IPS-11a (cell line): Measurements from ENCODE around the gene KIF26B.
"Not testable (repeated sequence)": the region's sequence is repeated elsewhere in the genome, so short reads cannot be mapped to it uniquely, and the experiment has no call there.

Experiments used
- H3K4me3 ChIP-seq: one replicate; pipeline ENCODE4 v1.5.1; 2013; ENCODE audit warnings: low read depth, low read length, control low read depth

KIF26B gene

GRCh38 chr1:245687636-245688535, 533.1 kb downstream of the KIF26B start:
- H3K4me3 ChIP-seq = no peak overlapping the region

DNA sequence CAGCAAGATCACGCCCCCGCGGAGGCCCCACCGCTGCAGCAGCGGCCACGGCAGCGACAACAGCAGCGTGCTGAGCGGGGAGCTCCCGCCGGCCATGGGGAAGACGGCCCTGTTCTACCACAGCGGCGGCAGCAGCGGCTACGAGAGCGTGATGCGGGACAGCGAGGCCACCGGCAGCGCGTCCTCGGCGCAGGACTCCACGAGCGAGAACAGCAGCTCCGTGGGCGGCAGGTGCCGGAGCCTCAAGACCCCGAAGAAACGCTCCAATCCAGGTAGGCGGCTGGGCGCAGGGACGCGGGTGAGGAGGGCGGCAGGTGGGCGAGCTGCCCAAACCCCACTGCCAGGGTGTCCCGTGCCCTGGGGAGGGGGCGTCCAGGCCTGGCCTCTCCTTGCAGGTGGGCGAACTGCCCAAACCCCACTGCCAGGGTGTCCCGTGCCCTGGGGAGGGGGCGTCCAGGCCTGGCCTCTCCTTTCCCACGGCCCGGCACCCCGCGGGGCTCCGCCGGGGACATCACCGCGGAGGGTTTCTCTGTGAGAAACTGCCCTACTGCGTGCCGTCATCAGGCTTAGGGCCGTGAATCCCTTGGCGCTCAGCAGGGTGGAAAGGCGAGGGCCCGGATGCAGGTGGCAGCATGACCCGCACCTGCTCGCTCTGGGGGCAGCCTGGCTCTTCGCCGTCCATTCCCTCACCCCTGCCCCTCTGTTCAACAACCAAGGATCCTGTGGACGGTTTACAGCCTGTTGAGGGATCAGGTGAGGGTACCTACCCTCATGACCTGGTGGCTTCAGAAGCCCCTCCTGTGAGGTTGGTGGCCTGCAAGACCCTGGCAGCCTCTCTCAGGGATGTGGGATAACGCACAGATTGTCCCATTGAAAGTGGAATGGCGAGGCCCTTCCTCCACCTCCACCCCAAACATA, 534.0 kb downstream of the KIF26B start:
- H3K4me3 ChIP-seq = no peak overlapping the region

- H3K4me3 ChIP-seq = no peak overlapping the region
Measured at GRCh38 chr1:245690156-245690690, 535.4 kb downstream of the KIF26B start.

GRCh38 chr1:245690946-245691541, 536.3 kb downstream of the KIF26B start:
- H3K4me3 ChIP-seq = no peak overlapping the region

DNA sequence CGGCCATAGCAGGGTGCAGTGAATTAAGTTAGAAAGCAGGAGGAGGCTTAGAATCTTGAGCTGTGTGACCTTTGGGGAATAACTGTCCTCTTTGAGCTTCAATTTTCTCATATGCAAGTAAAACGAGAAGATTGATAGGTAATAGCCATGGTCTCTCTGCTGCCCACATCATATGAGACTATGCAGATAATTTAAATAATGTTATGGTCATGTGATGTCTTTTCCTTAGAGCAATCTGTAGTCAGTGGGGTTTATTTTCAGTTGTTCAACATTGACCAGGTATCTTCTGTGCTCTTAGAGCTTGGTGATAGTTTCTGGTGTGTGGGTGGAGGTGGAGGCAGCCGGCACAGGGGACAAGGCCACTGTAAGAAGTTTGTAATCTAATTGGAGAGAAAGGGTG, 537.1 kb downstream of the KIF26B start:
- no peak overlapping the region for H3K4me3 ChIP-seq

GRCh38 chr1:245692318-245692717, 537.5 kb downstream of the KIF26B start:
- H3K4me3 ChIP-seq = no peak overlapping the region

DNA sequence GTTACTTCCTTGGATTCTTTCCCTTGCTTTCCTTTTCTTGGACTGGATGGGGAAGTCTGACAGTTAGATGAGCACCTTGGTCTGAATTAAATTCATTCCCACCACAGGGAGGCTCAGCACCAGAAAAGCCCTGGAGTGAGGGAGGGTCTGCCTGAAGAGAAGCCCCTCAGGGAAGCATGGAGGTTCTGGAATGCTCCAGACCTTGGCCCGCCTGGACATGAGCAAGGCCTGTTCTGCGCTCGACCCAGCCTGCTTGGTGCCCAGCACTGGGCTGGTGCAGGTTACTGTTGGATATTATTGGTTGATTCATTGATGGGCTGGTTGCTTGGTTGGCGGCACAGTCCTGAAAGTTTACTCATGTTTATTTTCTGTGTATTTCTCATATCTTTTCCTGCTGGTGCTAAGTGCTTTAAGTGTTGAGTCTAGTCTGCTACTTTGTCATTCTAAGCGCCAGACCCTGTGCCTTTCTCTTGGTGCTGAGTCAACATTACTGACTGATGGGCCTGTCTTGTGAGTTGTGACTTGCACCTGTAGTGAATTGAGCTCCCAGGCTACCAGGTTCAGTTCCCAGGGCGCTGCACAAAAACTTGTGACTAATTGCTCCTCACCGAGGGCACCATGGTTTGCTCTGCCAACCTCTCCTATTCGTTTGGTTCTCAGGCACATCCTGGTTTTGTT, 538.5 kb downstream of the KIF26B start:
- no peak overlapping the region for H3K4me3 ChIP-seq

DNA sequence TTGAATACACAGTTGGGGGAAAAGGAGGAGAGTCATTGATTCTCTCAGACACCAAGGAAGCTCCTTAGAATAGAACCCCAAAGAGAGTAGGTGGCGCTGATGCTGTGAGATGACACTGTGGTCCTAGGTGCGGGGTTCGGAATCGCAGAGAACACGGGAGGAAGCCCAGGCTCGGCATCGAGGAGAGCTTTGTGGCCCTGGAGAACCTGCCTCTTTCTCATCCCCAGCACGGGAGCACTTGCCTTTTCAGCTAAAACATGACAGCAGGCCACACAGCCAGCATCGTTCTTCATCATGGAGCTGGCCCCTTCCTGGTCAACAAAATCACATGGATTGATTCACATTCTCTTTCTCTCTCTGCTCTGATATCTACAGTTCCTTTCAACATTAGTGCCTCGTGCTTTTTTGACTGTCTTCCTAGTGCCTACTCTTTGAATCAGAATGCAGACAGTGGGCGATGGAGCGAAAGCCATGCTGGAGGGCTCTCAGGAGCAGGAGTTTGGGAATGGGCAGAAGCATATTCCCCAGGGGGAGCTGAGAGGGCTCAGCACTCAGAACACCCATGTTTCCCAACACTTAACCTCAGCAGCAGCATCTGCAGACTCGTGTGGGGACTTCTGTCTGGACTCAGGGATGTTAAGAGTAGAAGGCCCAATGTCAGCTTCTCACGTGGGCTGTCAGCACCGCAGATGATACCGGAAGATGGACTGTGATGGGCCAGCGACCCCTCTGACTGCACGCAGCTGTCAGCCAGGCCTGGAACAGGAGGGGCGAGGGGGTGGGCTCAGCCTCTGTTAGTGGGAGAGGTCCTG, 539.4 kb downstream of the KIF26B start:
- no peak overlapping the region for H3K4me3 ChIP-seq

DNA sequence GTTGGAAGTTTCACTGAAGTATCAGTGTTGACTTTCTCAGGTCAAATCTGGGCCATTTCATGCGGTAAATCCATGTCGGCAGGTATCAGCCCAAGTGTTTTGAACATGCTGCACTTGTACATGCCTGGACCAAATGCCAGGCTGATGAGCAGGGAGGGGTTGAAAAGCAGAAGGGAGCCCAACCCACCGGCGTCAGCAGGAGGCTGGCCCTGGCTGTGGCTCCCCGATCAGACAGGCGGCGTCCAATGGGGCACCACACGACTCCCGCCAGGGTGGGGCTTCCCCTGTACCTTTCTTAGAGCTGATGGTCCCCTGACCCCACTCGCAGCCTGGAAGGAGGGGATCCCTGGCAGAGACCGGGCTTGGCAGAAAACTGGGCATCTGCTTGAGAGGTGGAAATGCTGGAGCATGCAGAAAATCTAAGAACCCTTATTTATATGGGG, 540.0 kb downstream of the KIF26B start:
- no peak overlapping the region for H3K4me3 ChIP-seq

DNA sequence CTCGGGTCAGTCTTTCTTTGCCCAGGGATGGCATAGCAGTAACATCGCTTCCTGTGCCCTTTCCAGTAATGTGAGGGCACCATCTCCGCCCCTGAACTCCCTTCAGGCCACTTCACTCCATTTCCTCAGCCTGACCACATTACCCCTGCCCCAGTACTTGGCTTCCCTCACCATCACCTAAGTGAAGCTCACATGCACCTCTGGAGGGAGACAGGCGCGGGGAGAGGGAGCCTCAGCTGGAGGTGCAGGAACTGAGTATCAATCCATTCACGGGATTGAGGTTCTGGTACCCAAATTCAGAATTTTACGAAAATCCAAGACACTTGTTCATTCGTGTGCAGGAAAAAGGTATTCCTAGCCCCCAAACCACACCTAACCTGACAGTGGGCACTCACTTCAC, 540.4 kb downstream of the KIF26B start:
- H3K4me3 ChIP-seq = no peak overlapping the region

DNA sequence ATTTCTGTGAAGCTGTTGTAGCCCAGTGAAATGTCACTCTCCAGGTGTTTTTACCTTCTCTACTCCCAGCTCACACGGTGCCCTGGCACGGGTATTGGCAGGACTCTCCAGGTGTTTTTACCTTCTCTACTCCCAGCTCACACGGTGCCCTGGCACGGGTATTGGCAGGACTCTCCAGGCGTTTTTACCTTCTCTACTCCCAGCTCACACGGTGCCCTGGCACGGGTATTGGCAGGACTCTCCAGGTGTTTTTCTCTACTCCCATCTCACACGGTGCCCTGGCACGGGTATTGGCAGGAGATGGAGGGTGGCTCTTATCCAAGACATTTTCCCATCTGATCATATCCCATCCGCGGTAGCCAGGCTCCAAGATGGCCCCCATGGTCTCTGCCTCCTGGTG, 540.9 kb downstream of the KIF26B start:
- not testable (repeated sequence) for H3K4me3 ChIP-seq

GRCh38 chr1:245698116-245698515, 543.3 kb downstream of the KIF26B start:
- H3K4me3 ChIP-seq = no peak overlapping the region

DNA sequence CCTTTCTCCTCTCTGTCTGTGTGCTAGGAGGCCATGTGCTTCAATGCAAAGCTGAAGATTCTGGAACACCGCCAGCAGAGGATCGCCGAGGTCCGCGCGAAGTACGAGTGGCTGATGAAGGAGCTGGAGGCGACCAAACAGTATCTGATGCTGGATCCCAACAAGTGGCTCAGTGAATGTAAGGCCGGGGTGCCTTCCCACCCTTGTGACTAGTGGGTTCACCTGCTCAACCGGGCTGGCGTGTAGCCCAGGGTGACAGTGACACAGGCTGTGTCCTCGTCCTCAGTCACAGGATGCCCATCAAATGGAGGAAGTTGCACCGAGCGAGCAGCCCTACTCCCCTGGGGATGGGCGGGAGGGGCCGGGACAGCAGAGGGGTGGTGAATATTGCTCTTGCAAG, 544.1 kb downstream of the KIF26B start:
- H3K4me3 ChIP-seq = no peak overlapping the region

DNA sequence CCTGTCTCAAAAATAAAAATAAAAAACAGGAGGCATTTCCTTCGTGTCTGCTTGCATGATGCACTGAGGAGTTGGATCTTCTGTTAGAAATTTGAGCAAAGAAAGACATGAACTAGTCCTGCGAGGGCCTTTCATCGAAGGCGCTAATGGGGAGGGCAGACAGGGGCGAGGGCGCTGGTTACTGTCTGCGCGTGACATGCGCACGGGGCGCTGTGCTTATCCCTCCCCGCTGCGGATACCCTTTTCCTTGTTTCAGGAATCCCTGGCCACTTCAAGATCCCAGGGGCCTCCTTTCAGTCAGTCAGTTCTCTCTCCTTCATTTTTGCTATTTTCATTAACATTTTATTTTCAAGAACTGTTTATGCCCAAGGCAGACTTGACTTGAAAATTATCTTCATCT, 545.8 kb downstream of the KIF26B start:
- no peak overlapping the region for H3K4me3 ChIP-seq

- no peak overlapping the region for H3K4me3 ChIP-seq
Measured at GRCh38 chr1:245701631-245702030, 546.8 kb downstream of the KIF26B start.

GRCh38 chr1:245702346-245702745, 547.6 kb downstream of the KIF26B start:
- no peak overlapping the region for H3K4me3 ChIP-seq

DNA sequence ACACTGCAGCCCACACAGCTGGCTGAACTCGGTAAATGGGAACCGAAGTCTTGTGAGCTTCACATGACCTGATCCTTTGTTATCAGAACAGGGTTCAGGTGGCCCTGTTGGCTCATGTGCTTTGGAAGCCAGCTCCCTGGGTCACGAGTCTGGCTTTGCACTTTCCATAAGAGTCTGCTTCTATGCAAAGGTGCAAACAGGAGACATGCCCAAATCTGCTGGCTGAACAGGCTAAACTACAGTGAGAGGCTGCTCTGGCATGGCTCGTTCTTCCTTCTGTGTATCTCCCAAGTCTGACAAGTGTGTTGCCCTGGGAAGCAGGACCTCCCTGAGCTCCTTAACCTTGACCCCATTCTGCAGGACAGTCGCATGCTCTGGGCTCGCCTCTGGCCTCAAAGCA, 549.6 kb downstream of the KIF26B start:
- H3K4me3 ChIP-seq = no peak overlapping the region

- H3K4me3 ChIP-seq = no peak overlapping the region
Measured at GRCh38 chr1:245704765-245705164, 550.0 kb downstream of the KIF26B start.

- no peak overlapping the region for H3K4me3 ChIP-seq
Measured at GRCh38 chr1:245707941-245708340, 553.2 kb downstream of the KIF26B start.
